Measurements from ENCODE around the gene DHX8.
"Not testable (repeated sequence)": the region's sequence is repeated elsewhere in the genome, so short reads cannot be mapped to it uniquely, and the experiment has no call there.

The DHX8 gene

GRCh38 chr17:43462569-43462968, 21.2 kb upstream of the DHX8 start:
- DNase-seq (ENCODE audit: low read depth), result not testable (repeated sequence)

DNA sequence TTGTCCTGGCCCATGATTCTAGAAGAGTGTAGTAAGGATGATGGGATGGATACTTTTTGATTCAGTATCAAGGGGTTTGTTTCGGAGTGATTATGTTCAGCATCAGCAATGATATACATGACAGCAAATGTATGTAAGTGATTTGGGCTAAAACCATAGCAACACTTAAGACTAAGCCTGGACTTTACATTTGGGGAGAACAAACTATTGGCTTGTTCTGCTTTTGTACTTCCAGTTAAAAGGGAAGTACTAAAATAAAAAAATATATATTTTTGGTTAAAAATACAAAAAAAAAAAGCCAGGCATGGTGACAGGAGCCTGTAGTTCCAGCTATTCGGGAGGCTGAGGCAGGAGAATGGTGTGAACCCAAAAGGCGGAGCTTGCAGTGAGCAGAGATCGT, 20.5 kb upstream of the DHX8 start:
- DNase-seq (ENCODE audit: low read depth), result no peak

DNA sequence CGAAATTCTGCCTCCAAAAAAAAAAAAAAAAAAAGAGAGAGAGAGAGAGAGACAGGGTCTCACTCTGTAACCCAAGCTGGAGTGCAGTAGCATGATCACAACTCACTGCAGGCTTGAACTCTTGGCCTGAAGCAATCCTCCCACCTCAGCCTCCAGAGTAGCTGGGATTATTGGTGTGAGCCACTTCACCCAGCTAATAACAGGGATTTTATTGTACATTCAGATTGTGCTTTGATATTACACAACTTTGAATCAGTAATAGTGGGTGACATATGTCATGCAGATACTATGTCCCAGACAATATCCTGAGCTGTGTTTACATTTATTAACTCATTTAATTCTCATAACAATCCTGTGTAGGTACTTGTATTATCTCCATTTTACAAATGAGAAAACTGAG, 19.7 kb upstream of the DHX8 start:
- DNase-seq (ENCODE audit: low read depth), result no peak

GRCh38 chr17:43465049-43465448, 18.7 kb upstream of the DHX8 start:
- DNase-seq (ENCODE audit: low read depth), result no peak

GRCh38 chr17:43467981-43468581, 15.7 kb upstream of the DHX8 start:
- DNase-seq (ENCODE audit: low read depth), result peak; percentile 81

DNA sequence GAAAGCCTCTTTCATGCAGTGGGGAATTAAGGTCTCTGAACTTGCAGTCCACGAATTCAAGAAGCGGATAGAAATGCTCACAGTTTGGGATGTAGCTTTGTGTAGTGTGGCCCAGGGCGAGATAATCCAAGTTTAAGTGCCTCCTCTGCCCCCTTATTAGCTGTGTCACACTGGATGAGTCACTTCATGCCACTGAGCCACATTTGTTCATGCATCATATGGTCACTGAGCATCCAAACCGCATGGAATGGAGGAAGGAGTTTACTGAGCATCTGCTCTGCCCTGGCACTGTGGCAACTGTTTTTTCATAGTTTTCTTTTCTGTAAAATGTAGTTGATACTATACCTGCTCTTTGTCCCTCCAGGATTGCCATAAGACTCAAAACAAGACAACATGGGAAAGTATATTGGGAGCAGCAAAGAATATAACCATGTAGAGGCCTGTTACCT, 15.1 kb upstream of the DHX8 start:
- peak; percentile 72 for DNase-seq (ENCODE audit: low read depth)

- peak; percentile 95 for DNase-seq (ENCODE audit: low read depth)
These were observed 14.6 kb upstream of the DHX8 start for GRCh38 chr17:43469145-43469544.

DNA sequence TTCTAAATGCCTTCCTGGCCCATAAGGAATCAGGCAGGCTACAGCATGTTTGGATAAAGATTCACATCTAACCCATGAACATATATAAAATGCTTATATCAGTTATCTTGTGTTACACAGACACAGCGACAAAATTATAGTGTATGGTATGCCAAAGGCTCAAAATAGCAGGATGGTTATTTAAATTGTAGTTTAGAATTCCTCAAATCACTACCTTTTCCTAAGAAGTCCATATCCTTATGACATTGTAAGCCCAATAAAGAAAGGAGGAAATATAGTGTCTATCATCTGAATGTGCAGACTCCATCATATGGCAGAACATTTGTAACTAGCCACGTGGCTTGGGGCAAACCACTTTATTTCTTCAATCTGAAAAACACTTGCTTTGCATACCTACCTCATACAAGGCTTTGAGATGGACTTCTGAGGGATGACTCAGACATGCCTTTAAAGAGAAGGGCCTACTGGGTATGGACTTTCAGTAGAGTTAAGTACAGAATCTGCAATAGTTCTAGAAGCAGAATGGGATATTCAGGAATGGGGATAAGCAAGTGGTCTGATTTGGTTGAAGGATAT, 12.1 kb upstream of the DHX8 start:
- DNase-seq (ENCODE audit: low read depth), result peak; percentile 66

DNA sequence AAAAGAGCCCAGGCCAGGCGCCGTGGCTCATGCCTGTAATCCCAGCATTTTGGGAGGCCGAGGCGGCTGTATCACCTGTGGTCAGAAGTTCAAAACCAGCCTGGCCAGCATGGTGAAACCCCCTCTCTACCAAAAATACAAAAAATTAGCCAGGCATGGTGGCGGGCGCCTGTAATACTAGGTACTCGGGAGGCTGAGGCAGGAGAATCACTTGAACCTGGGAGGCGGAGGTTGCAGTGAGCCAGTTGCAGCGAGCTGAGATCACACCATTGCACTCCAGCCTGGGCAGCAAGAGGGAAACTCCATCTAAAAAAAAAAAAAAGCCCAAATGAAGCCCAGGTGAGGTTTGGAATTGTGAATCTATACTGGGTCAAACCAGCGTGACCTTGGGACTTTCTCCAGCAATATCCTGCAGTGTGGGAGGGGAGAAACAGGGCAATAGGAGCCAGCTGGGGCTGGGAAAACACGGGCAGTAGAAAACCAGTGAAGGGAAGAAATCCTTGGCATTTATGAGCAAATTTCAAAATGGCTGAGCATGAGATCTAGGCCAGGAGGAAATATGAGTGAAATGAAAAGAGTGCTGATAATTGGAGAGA, 8.2 kb upstream of the DHX8 start:
- DNase-seq (ENCODE audit: low read depth), result no peak

- DNase-seq (ENCODE audit: low read depth), result not testable (repeated sequence)
These were observed 7.5 kb upstream of the DHX8 start for GRCh38 chr17:43476306-43476705.

DNA sequence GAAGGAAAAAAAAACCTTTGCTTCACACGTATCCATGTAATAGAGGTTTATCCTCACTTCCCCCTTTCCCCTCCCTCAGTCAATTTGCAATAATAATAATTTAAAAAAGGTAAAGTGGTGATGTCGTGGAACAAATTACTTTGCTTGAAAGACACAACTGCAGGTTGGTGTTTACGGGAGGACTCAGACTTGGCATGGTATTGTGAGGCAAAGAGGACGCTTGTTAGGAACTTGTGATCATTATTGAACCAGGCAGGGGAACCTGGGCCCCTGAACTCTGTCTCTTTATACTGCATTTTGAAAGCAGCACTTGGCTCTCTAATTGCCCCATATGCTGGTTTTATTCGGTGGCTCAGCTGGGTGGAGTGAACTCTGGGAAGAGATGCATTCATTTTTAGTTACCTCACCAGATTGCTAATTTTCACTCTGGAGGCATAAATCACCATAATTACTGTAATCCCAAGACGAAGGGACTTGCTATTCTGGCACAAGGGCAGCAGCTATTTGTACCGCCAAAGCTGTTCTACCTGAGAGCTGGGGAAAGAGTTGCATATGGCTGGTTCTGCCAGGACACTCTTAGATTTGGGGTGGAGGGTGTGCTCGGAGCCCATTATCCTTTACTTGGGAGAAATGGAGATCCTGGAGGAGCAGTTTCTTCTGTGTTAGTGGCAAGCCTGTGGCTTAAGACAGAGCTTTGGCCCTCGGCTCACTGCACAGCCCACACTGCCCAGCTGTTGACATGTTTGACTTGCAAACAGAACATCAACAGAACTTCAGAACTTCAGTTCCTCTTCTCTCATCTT, 5.7 kb upstream of the DHX8 start:
- DNase-seq (ENCODE audit: low read depth), result no peak

GRCh38 chr17:43479948-43480347, 3.8 kb upstream of the DHX8 start:
- DNase-seq (ENCODE audit: low read depth), result no peak

- no peak for DNase-seq (ENCODE audit: low read depth)
These were observed 1.4 kb upstream of the DHX8 start for GRCh38 chr17:43482103-43483012.

- DNase-seq (ENCODE audit: low read depth), result no peak
These were observed 6.8 kb downstream of the DHX8 start for GRCh38 chr17:43490621-43491020.

DNA sequence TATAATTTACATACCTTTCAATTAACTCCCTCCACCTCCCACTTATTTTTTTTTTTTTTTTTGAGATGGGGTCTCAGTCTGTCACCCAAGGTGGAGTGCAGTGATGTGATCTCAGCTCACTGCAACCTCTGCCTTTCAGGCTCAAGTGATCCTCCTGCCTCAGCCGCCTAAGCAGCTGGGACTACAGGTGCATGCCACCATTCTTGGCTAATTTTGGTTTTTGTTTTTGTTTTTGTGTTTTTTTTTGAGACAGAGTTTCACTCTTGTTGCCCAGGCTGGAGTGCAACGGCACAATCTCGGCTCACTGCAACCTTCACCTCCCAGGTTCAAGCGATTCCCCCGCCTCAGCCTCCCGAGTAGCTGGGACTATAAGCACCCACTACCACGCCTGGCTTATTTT, 25.7 kb downstream of the DHX8 start:
- not testable (repeated sequence) for DNase-seq (ENCODE audit: low read depth)

GRCh38 chr17:43511199-43511598, 27.4 kb downstream of the DHX8 start:
- not testable (repeated sequence) for DNase-seq (ENCODE audit: low read depth)

- no peak for DNase-seq (ENCODE audit: low read depth)
These were observed 31.9 kb downstream of the DHX8 start for GRCh38 chr17:43515656-43516055.

DNA sequence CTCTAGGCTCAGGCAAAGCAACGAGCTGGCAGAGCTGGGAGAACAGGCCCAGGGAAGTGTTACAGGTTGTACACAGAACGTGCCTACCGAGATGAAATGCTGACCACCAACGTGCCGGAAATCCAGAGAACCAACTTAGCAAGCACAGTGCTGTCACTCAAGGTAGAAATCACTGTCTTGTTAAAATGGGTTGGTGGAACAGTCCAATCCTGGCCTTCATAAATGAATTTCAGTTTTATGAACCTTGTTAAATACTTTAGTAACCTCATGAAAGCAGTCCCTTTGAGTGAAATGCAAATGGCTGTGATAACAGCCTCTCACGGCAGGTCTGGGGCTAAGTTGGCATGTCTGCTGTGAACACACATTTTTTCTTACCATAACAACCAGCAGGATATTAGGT, 33.4 kb downstream of the DHX8 start:
- no peak for DNase-seq (ENCODE audit: low read depth)

GRCh38 chr17:43517615-43518386, 34.0 kb downstream of the DHX8 start:
- DNase-seq (ENCODE audit: low read depth), result peak; percentile 76

- DNase-seq (ENCODE audit: low read depth), result no peak
These were observed 37.6 kb downstream of the DHX8 start for GRCh38 chr17:43521389-43521788.

- DNase-seq (ENCODE audit: low read depth), result peak; percentile 63
These were observed 41.3 kb downstream of the DHX8 start for GRCh38 chr17:43524945-43525575.
